Osteocyte (in vitro differentiated cells): Measurements from ENCODE around the gene IQGAP3. TPM values are rescaled to one million over a fixed set of nuclear protein-coding genes. Genes with fewer than 3 reads are reported as not detected.
"Not testable (repeated sequence)": the region's sequence is repeated elsewhere in the genome, so short reads cannot be mapped to it uniquely, and the experiment has no call there.

Experiments
- DNase-seq: peaks from one replicate; pipeline ENCODE4 v3.0.0; 2021; ENCODE audit warnings: mixed read lengths; ENCODE audit not compliant: unreplicated experiment; ENCODE audit errors: extremely low spot score
- H3K27ac Mint-ChIP-seq: one replicate; pipeline ENCODE4 v1.8.0; 2021; ENCODE audit warnings: mild to moderate bottlenecking, mixed read lengths; ENCODE audit not compliant: unreplicated experiment
- H3K27me3 Mint-ChIP-seq: one replicate; pipeline ENCODE4 v1.8.0; 2021; ENCODE audit warnings: mixed read lengths; ENCODE audit not compliant: unreplicated experiment
- H3K36me3 Mint-ChIP-seq: one replicate; pipeline ENCODE4 v1.8.0; 2021; ENCODE audit warnings: mixed read lengths; ENCODE audit not compliant: unreplicated experiment
- H3K4me1 Mint-ChIP-seq: one replicate; pipeline ENCODE4 v1.8.0; 2021; ENCODE audit warnings: mixed read lengths; ENCODE audit not compliant: unreplicated experiment
- H3K4me3 Mint-ChIP-seq: one replicate; pipeline ENCODE4 v1.8.0; 2021; ENCODE audit warnings: mild to moderate bottlenecking, moderate library complexity, mixed read lengths; ENCODE audit not compliant: unreplicated experiment
- H3K9me3 Mint-ChIP-seq: one replicate; pipeline ENCODE4 v1.8.0; 2021; ENCODE audit warnings: mixed read lengths; ENCODE audit not compliant: unreplicated experiment
- CTCF ChIP-seq: fragments of 200-600 bp; sonication (generic); IDR thresholded peaks from 2 replicates; pipeline ENCODE4 v1.5.0; 2021; ENCODE audit warnings: antibody characterized with exemption, mild to moderate bottlenecking, moderate library complexity
- total RNA-seq: library from RNA; stranded (reverse); gene quantifications from 2 replicates; pipeline ENCODE4 v1.2.1, GENCODE V29; 2021

IQGAP3 gene
- total RNA-seq, 1 donor from 2014 or later = 9.8 TPM

- H3K27me3 Mint-ChIP-seq = peaks cover 61% of the 10 kb centered on the region
- H3K27ac Mint-ChIP-seq = no peak overlapping the region
- DNase-seq = no peak
These were observed 43.6 kb upstream of the IQGAP3 start for GRCh38 chr1:156615946-156616345.

GRCh38 chr1:156612666-156613065 lies 40.3 kb upstream of the IQGAP3 start:
- H3K27ac Mint-ChIP-seq = no peak overlapping the region
- no peaks in the 10 kb centered on the region for H3K36me3 Mint-ChIP-seq
- H3K9me3 Mint-ChIP-seq = no peaks in the 10 kb centered on the region
- H3K4me3 Mint-ChIP-seq = no peak overlapping the region
- H3K27me3 Mint-ChIP-seq = peaks cover 38% of the 10 kb centered on the region
- no peak for TF ChIP-seq CTCF
- H3K4me1 Mint-ChIP-seq = peaks cover 9% of the 10 kb centered on the region
- DNase-seq = no peak

More at GRCh38 chr1:156615946-156616345, 43.6 kb upstream of the IQGAP3 start:
- Mint-ChIP-seq H3K4me1 (peaks cover 9% of the 10 kb centered on the region), H3K4me3 (no peak overlapping the region), H3K9me3 (no peaks in the 10 kb centered on the region), H3K36me3 (no peaks in the 10 kb centered on the region)
- no peak for TF ChIP-seq CTCF

GRCh38 chr1:156610072-156610471 lies 37.7 kb upstream of the IQGAP3 start:
- H3K4me3 Mint-ChIP-seq, H3K36me3 Mint-ChIP-seq, H3K27ac Mint-ChIP-seq, DNase-seq, H3K9me3 Mint-ChIP-seq, H3K4me1 Mint-ChIP-seq: not testable (repeated sequence)
- H3K27me3 Mint-ChIP-seq = peaks cover 37% of the 10 kb centered on the region

- peak; percentile 66 for TF ChIP-seq CTCF
- Mint-ChIP-seq H3K4me1 (no peaks in the 10 kb centered on the region), H3K36me3 (no peaks in the 10 kb centered on the region), H3K27me3 (peaks cover 32% of the 10 kb centered on the region), H3K9me3 (no peaks in the 10 kb centered on the region), H3K4me3 (no peak overlapping the region), H3K27ac (no peak overlapping the region)
- DNase-seq = no peak
These were observed 36.6 kb upstream of the IQGAP3 start for GRCh38 chr1:156608981-156609380.

GRCh38 chr1:156608036-156608674 lies 35.8 kb upstream of the IQGAP3 start:
- Mint-ChIP-seq H3K4me3 (no peak overlapping the region), H3K27me3 (peaks cover 29% of the 10 kb centered on the region), H3K27ac (no peak overlapping the region), H3K9me3 (no peaks in the 10 kb centered on the region), H3K36me3 (no peaks in the 10 kb centered on the region), H3K4me1 (no peaks in the 10 kb centered on the region)
- no peak for DNase-seq
- peak; percentile 85 for TF ChIP-seq CTCF

- H3K27me3 Mint-ChIP-seq = peaks cover 21% of the 10 kb centered on the region
- not testable (repeated sequence) for H3K4me3 Mint-ChIP-seq, H3K27ac Mint-ChIP-seq, DNase-seq, H3K9me3 Mint-ChIP-seq, H3K4me1 Mint-ChIP-seq, H3K36me3 Mint-ChIP-seq
These were observed 35.0 kb upstream of the IQGAP3 start for GRCh38 chr1:156607344-156607743.
